Type B pancreatic cell (in vitro differentiated cells): ENCODE data around the gene TMOD2. TPM values are rescaled to one million over a fixed set of nuclear protein-coding genes. Genes with fewer than 3 reads are reported as not detected.
A peak's percentile ranks its signal among the peaks of the same experiment; 100 is the strongest.

Experiments used
- DNase-seq: peaks from one replicate; pipeline ENCODE4 v3.0.0; 2021; ENCODE audit warnings: mixed read lengths; ENCODE audit not compliant: unreplicated experiment; ENCODE audit errors: extremely low spot score
- H3K27ac Mint-ChIP-seq: 2 replicates; pipeline ENCODE4 v1.8.0; 2021; ENCODE audit warnings: mild to moderate bottlenecking, mixed read lengths
- H3K27me3 Mint-ChIP-seq: 2 replicates; pipeline ENCODE4 v1.8.0; 2021; ENCODE audit warnings: mixed read lengths
- H3K36me3 Mint-ChIP-seq: 2 replicates; pipeline ENCODE4 v1.8.0; 2021; ENCODE audit warnings: mixed read lengths
- H3K4me1 Mint-ChIP-seq: one replicate; pipeline ENCODE4 v1.8.0; 2021; ENCODE audit warnings: mixed read lengths; ENCODE audit not compliant: unreplicated experiment
- H3K4me3 Mint-ChIP-seq: 2 replicates; pipeline ENCODE4 v1.8.0; 2021; ENCODE audit warnings: mild to moderate bottlenecking, mixed read lengths
- H3K9me3 Mint-ChIP-seq: 2 replicates; pipeline ENCODE4 v1.8.0; 2021; ENCODE audit warnings: mixed read lengths
- total RNA-seq: library from RNA; stranded (reverse); gene quantifications from 2 replicates; pipeline ENCODE4 v1.2.1, GENCODE V29; 2021; ENCODE audit warnings: low replicate concordance
- TF ChIP-seq, protein P1 (sequence below): fragments of 200-600 bp; sonication (generic); conservative IDR thresholded peaks from 2 replicates; pipeline ENCODE4 v1.5.0; 2021; ENCODE audit warnings: antibody characterized with exemption, mild to moderate bottlenecking

The TMOD2 gene
- total RNA-seq, 1 donor from 2014 or later = 8.3 TPM

DNA sequence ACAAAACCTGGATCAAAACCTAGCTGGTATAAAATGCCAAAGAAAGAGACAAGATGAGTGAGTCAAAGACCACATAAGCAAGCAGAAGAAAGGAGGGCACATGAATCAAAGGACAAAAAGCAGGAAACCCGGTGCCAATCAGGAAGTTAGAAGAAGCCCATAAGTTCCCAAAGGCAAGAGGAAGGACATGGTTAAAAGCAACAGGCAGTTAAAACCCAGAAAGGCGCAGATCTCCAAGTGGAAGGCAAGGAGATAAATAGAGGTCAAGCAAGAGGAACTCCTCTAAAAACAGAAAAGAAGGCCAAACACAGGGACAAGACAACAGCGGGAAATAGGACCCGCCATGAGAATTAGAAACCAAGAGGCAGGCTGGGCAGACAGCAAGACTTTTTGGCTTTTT, 4.4 kb downstream of the TMOD2 start:
- Mint-ChIP-seq H3K27ac (no peak overlapping the region), H3K9me3 (no peaks in the 10 kb centered on the region), H3K4me3 (no peak overlapping the region), H3K36me3 (no peaks in the 10 kb centered on the region), H3K4me1 (peaks cover 6% of the 10 kb centered on the region), H3K27me3 (peaks cover 43% of the 10 kb centered on the region)
- TF ChIP-seq, protein P1, sequence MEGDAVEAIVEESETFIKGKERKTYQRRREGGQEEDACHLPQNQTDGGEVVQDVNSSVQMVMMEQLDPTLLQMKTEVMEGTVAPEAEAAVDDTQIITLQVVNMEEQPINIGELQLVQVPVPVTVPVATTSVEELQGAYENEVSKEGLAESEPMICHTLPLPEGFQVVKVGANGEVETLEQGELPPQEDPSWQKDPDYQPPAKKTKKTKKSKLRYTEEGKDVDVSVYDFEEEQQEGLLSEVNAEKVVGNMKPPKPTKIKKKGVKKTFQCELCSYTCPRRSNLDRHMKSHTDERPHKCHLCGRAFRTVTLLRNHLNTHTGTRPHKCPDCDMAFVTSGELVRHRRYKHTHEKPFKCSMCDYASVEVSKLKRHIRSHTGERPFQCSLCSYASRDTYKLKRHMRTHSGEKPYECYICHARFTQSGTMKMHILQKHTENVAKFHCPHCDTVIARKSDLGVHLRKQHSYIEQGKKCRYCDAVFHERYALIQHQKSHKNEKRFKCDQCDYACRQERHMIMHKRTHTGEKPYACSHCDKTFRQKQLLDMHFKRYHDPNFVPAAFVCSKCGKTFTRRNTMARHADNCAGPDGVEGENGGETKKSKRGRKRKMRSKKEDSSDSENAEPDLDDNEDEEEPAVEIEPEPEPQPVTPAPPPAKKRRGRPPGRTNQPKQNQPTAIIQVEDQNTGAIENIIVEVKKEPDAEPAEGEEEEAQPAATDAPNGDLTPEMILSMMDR = no peak
- DNase-seq = no peak

DNA sequence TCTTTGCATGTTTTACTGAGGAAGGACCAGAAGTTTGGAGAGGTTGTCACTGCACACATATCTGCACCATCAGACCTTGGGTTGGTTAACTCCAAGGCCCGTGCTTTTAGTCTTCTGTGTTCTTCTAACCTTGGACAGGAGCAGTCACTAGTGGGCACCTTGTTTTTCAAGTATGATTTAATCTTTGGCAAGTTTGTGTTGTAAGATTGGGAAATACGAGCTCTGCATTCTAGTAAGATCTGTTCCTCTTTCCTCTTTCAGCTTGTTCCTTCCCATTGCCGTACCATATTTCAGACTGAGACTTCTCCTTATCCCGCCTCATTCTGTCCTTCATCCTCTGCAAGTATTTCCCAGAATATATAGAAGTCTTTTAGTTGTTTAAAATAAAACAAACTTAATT, 5.1 kb downstream of the TMOD2 start:
- Mint-ChIP-seq H3K9me3 (no peaks in the 10 kb centered on the region), H3K36me3 (no peaks in the 10 kb centered on the region), H3K4me3 (no peak overlapping the region), H3K4me1 (peaks cover 10% of the 10 kb centered on the region), H3K27me3 (peaks cover 39% of the 10 kb centered on the region), H3K27ac (no peak overlapping the region)
- TF ChIP-seq, protein P1 = no peak
- no peak for DNase-seq

DNA sequence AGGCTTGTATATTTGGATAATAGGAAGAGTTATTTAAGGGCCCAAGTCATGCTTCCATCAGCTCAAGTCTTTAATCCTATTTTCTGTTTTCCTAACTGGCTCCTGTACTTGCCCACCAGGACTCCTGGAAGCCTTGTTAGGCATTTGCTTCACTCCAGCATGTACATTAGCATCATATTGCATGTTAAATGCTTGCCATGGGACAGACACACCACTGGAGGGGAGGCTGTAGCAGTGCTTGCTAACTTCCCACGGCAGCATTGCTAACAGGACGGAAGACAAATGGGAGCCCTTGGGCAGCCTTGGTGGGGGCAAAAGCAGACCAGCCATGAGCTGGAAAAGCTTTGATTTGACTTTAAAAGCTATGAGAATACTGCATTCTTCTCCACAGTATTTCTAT, 6.1 kb downstream of the TMOD2 start:
- DNase-seq = no peak
- H3K4me1 Mint-ChIP-seq = peaks cover 6% of the 10 kb centered on the region
- H3K36me3 Mint-ChIP-seq = no peaks in the 10 kb centered on the region
- TF ChIP-seq, protein P1 = no peak
- peaks cover 33% of the 10 kb centered on the region for H3K27me3 Mint-ChIP-seq
- H3K9me3 Mint-ChIP-seq = no peaks in the 10 kb centered on the region
- no peak overlapping the region for H3K4me3 Mint-ChIP-seq
- H3K27ac Mint-ChIP-seq = no peak overlapping the region

DNA sequence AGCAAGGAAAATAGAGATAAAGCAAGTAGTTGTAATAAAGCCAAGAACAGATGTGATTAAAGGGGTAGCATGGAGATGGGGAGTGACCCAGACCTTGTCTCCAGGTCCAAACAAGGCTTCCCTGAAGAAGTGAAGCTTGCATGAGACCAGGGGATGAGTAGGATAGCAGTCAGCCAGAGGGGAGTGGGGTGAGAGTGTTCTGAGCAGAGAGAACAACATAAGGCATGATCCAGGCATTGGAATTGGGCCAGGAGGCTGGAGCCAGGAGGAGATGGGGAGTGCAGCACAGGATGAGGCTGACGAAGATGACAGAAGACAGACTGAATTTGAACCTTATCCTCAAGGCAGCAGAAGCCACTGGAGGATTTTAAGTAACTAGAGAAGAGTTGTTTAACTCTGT, 7.2 kb downstream of the TMOD2 start:
- H3K36me3 Mint-ChIP-seq = no peaks in the 10 kb centered on the region
- DNase-seq = no peak
- H3K9me3 Mint-ChIP-seq = no peaks in the 10 kb centered on the region
- H3K4me1 Mint-ChIP-seq = peaks cover 6% of the 10 kb centered on the region
- no peak overlapping the region for H3K4me3 Mint-ChIP-seq
- peaks cover 21% of the 10 kb centered on the region for H3K27me3 Mint-ChIP-seq
- TF ChIP-seq, protein P1 = no peak
- no peak overlapping the region for H3K27ac Mint-ChIP-seq

DNA sequence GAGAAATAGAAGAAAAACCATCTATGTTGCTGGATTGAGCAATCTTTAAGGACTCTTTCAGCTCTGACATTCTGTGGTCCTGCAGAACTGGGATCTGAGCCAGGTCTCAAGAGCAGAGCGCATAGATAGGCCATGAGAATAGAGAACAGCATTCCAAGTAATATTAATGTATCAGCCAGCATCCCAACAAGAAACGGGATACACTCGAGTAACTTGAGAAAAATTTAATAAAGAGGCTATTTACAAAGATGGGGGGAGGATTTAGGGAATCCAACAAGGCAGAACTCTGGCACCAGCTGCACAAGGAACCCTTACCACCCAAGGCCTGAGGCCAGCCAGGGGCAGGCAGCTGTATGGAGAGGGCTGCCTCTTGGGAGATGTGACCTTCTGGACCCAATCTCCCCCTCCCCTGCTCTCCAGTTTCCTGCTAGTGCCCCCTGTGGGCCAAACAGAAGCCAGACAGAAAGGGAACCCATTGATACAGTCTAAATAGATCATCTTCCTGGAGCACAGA, 8.2 kb downstream of the TMOD2 start:
- Mint-ChIP-seq H3K36me3 (no peaks in the 10 kb centered on the region), H3K4me3 (no peak overlapping the region), H3K4me1 (peaks cover 6% of the 10 kb centered on the region), H3K27me3 (peaks cover 11% of the 10 kb centered on the region), H3K27ac (no peak overlapping the region), H3K9me3 (no peaks in the 10 kb centered on the region)
- TF ChIP-seq, protein P1 = peak; percentile 41
- no peak for DNase-seq

DNA sequence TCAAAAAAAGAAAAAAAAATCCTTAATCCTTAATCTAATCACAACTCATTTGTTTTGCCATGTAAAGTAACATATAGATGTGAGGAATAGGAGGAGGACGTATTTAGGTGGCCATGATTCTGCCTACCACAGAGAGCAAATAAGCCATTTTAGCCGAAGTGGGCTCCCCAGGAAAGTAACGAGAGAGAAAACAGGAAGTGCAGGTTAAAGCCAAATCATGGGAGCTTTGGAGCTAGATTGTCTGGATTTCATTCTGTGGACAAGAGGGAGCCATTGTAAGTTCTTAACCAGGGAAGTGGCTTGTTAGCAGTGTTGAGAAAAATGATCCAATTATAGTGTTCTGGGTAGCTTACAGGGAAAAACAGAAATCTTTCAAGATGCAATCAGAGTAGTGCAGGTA, 9.4 kb downstream of the TMOD2 start:
- peaks cover 6% of the 10 kb centered on the region for H3K4me1 Mint-ChIP-seq
- TF ChIP-seq, protein P1 = no peak
- no peaks in the 10 kb centered on the region for H3K9me3 Mint-ChIP-seq
- H3K27ac Mint-ChIP-seq = no peak overlapping the region
- no peak overlapping the region for H3K4me3 Mint-ChIP-seq
- DNase-seq = no peak
- H3K36me3 Mint-ChIP-seq = no peaks in the 10 kb centered on the region
- peaks cover 1% of the 10 kb centered on the region for H3K27me3 Mint-ChIP-seq
